SK-N-SH (cell line): Measurements from ENCODE around the gene BID. TPM values are rescaled to one million over a fixed set of nuclear protein-coding genes. Genes with fewer than 3 reads are reported as not detected.
A peak's percentile ranks its signal among the peaks of the same experiment; 100 is the strongest.

Experiments used
- CTCF ChIA-PET: fragments of 300-600, 350-600 bp; formaldehyde crosslinking; extraction: SDS; loops from one replicate; lab custom pipeline; 2021; lab: Yijun Ruan, JAX
- POLR2A ChIA-PET: fragments of 350-600 bp; sonication (Branson Sonifier 250); formaldehyde crosslinking; extraction: SDS; loops from one replicate; lab custom pipeline; 2020; ENCODE audit warnings: antibody characterized with exemption, inconsistent platforms; lab: Yijun Ruan, JAX
- DNase-seq: peaks from one replicate; pipeline ENCODE4 v3.0.0; 2012
- H2AFZ ChIP-seq: fragments of 200-600 bp; sonication (generic); 2 replicates; pipeline ENCODE4 v1.8.1; 2016; ENCODE audit warnings: antibody characterized with exemption, mild to moderate bottlenecking, low read depth
- H3F3A ChIP-seq: fragments of 200-600 bp; sonication (generic); replicated peaks from 2 replicates; pipeline ENCODE3; 2016; ENCODE audit warnings: antibody characterized with exemption, mild to moderate bottlenecking; ENCODE audit not compliant: insufficient read depth
- H3K27ac ChIP-seq, 2 experiments: fragments of 200-500 bp in 1 of 2; fragments of 200-600 bp in 1 of 2; sonication (Bioruptor generic) in 1 of 2; sonication (generic), shearing (Covaris generic) in 1 of 2; 2 replicates each; pipeline versions ENCODE4 v1.5.1 to v1.6.1; 2014 to 2016; ENCODE audit warnings: low read depth in 2 of 2, inconsistent platforms in 1 of 2, low read length in 1 of 2, mild to moderate bottlenecking in 1 of 2, mixed read lengths in 1 of 2
- H3K27me3 ChIP-seq: fragments of 200-600 bp; sonication (generic), shearing (Covaris generic); 2 replicates; pipeline ENCODE4 v1.6.1; 2016; ENCODE audit warnings: mixed run types; ENCODE audit not compliant: insufficient read depth
- H3K36me3 ChIP-seq, 2 experiments: fragments of 200-500 bp in 1 of 2; fragments of 200-600 bp in 1 of 2; sonication (Bioruptor generic) in 1 of 2; sonication (generic) in 1 of 2; replicated peaks in 1 of 2; 2 replicates each; pipeline versions ENCODE3 to v1.5.1; 2014 to 2016; ENCODE audit warnings: low read length in 1 of 2, mild to moderate bottlenecking in 1 of 2; ENCODE audit not compliant: insufficient read depth in 2 of 2, control insufficient read depth in 1 of 2
- H3K4me1 ChIP-seq, 2 experiments: fragments of 200-500 bp in 1 of 2; fragments of 200-600 bp in 1 of 2; sonication (Bioruptor generic) in 1 of 2; sonication (generic), shearing (Covaris generic) in 1 of 2; 2 replicates each; pipeline versions ENCODE4 v1.5.1 to v1.6.1; 2014 to 2016; ENCODE audit warnings: low read depth in 1 of 2, low read length in 1 of 2, mixed run types in 1 of 2; ENCODE audit not compliant: insufficient read depth in 2 of 2, control insufficient read depth in 1 of 2
- H3K4me2 ChIP-seq: fragments of 200-600 bp; sonication (generic), shearing (Covaris generic); 2 replicates; pipeline ENCODE4 v1.6.1; 2017; ENCODE audit warnings: mixed run types
- H3K4me3 ChIP-seq, 2 experiments: fragments of 200-500 bp in 1 of 2; fragments of 200-600 bp in 1 of 2; sonication (Bioruptor generic) in 1 of 2; sonication (generic), shearing (Covaris generic) in 1 of 2; 2 replicates each; pipeline versions ENCODE4 v1.5.1 to v1.8.1; 2014 to 2016; ENCODE audit warnings: low read depth in 2 of 2, inconsistent platforms in 1 of 2, low read length in 1 of 2, mild to moderate bottlenecking in 1 of 2, mixed read lengths in 1 of 2, moderate library complexity in 1 of 2
- H3K79me2 ChIP-seq: fragments of 200-600 bp; sonication (generic); 2 replicates; pipeline ENCODE4 v1.8.1; 2017; ENCODE audit warnings: mild to moderate bottlenecking; ENCODE audit not compliant: insufficient read depth
- H3K9ac ChIP-seq: fragments of 200-600 bp; sonication (generic); 2 replicates; pipeline ENCODE4 v1.6.1; 2017; ENCODE audit warnings: mixed run types
- H3K9me2 ChIP-seq: fragments of 200-600 bp; sonication (generic); 2 replicates; pipeline ENCODE4 v1.6.1; 2017; ENCODE audit warnings: mixed run types
- H3K9me3 ChIP-seq: fragments of 200-600 bp; sonication (generic); 2 replicates; pipeline ENCODE4 v1.6.1; 2017; ENCODE audit warnings: mixed run types, mild to moderate bottlenecking, moderate library complexity
- H4K20me1 ChIP-seq: fragments of 200-600 bp; sonication (generic); 2 replicates; pipeline ENCODE4 v1.6.1; 2017; ENCODE audit warnings: mild to moderate bottlenecking, mixed run types; ENCODE audit not compliant: insufficient read depth
- CHD2 ChIP-seq: fragments of 150-350 bp; IDR thresholded peaks from 2 replicates; pipeline ENCODE4 v1.6.1; 2018; ENCODE audit warnings: low read length; ENCODE audit not compliant: partially characterized antibody
- CTCF ChIP-seq: fragments of 200-600 bp; sonication (generic); IDR thresholded peaks from 2 replicates; pipeline ENCODE4 v1.6.1; 2017; ENCODE audit warnings: antibody characterized with exemption, mild to moderate bottlenecking, moderate library complexity
- FOSL2 ChIP-seq: IDR thresholded peaks from 2 replicates; pipeline ENCODE4 v1.4.0; 2012; ENCODE audit warnings: low read depth, mild to moderate bottlenecking, moderate library complexity, borderline replicate concordance
- FOXJ3 ChIP-seq: sonication (generic); formaldehyde crosslinking; IDR thresholded peaks from 2 replicates; pipeline ENCODE4 v1.5.1; 2020; ENCODE audit warnings: mild to moderate bottlenecking, missing genetic modification reagents
- GATA2 ChIP-seq: sonication (generic); formaldehyde crosslinking; IDR thresholded peaks from 2 replicates; pipeline ENCODE4 v1.5.0; 2020; ENCODE audit warnings: mild to moderate bottlenecking, missing genetic modification reagents
- IRF3 ChIP-seq: fragments of 150-350 bp; IDR thresholded peaks from 2 replicates; pipeline ENCODE4 v1.6.1; 2016; ENCODE audit warnings: mild to moderate bottlenecking, low read depth, low read length
- JUND ChIP-seq: IDR thresholded peaks from 2 replicates; pipeline ENCODE4 v1.4.0; 2012
- NFIC ChIP-seq: IDR thresholded peaks from 2 replicates; pipeline ENCODE4 v1.4.0; 2012; ENCODE audit warnings: borderline replicate concordance
- POLR2AphosphoS5 ChIP-seq: IDR thresholded peaks from 2 replicates; pipeline ENCODE4 v1.6.1; 2012; ENCODE audit warnings: low read depth, low read length
- RAD21 ChIP-seq: IDR thresholded peaks from 2 replicates; pipeline ENCODE4 v1.6.1; 2012; ENCODE audit warnings: mild to moderate bottlenecking, low read length
- RCOR1 ChIP-seq: fragments of 150-350 bp; IDR thresholded peaks from 2 replicates; pipeline ENCODE4 v1.6.1; 2017; ENCODE audit warnings: antibody characterized with exemption, low read length
- REST ChIP-seq: IDR thresholded peaks from 2 replicates; pipeline ENCODE4 v1.6.1; 2012; ENCODE audit warnings: mild to moderate bottlenecking, low read depth, low read length, moderate library complexity
- SMC3 ChIP-seq: IDR thresholded peaks from 2 replicates; pipeline ENCODE4 v1.6.1; 2012; ENCODE audit warnings: low read depth, low read length, improper control_type of control experiment
- TAF1 ChIP-seq: IDR thresholded peaks from 2 replicates; pipeline ENCODE4 v1.6.1; 2012; ENCODE audit warnings: low read depth, mild to moderate bottlenecking, low read length, moderate library complexity, borderline replicate concordance
- YY1 ChIP-seq: IDR thresholded peaks from 2 replicates; pipeline ENCODE4 v1.4.0; 2012; ENCODE audit warnings: low read depth, mild to moderate bottlenecking
- WGBS: methylation state at CpG from one replicate; pipeline ENCODE4 v1.1.6; 2017; ENCODE audit warnings: low lambda C conversion rate; 5-methylcytosine and 5-hydroxymethylcytosine counted together
- polyA plus RNA-seq, 3 experiments: library from polyadenylated mRNA; depleted of rRNA; stranded (reverse); fragments of >200 nt; gene quantifications; 2 replicates each; pipeline ENCODE4 v1.2.3, GENCODE V29; 2012
- TF ChIP-seq, protein P1 (sequence below): IDR thresholded peaks from 2 replicates; pipeline ENCODE4 v1.4.0; 2012; ENCODE audit warnings: low read depth

BID gene
- polyA plus RNA-seq, 1 of the 3 experiments (the other 2 are of a cell fraction), result 139 TPM

DNA sequence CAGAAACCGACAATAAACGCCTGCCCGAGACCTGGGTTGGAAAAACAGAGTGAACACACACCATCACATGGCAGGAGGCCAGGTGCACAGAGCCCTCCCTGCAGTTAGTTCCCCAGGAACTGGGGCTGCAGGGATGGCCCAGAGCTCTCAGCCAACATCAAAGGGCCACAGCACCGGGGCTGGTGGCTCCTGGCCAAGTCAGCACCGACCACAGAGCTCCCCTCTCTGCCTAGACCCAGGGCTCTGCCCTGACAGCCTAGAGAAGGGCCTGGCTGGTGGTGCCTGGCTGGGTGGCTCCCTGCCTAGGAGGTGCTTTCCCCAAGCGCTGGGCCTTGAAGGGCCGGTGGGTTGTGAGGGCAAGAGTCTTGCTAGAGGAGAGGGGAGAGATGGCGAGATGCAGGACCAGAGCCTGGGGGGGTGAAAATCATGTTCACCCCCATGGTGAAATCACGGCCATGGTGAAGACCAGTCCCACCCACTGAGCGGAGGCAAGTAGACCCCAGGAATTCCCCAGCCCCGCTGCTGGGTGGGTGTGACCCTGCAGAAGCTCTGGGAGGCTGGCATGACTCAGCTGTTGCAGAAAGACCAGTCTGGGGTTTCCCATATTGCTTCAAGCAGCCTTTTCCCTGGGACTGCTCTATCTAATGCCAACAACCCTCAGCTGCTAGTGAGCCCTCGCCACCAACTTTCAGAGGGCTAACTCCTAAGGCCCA is 7.2 kb upstream of the BID start:
- 59% methylated on average over 8 of the region's 12 CpGs for WGBS
- Histone ChIP-seq H3K9ac (no peak overlapping the region), H3K27me3 (no peaks in the 10 kb centered on the region), H3K9me3 (no peaks in the 10 kb centered on the region), H3K36me3 (no peaks in the 10 kb centered on the region), H3K79me2 (no peaks in the 10 kb centered on the region), H3F3A (no peaks in the 10 kb centered on the region), H3K4me1 (peaks cover 12 to 34% of the 10 kb centered on the region in 2 experiments; a peak in 3 of 4 replicates), H3K4me2 (peak overlapping the region; percentile 44; the same call in 1 of the 2 replicates), H4K20me1 (no peaks in the 10 kb centered on the region), H2AFZ (peak overlapping the region; percentile 35; the same call in 1 of the 2 replicates), H3K27ac (peak overlapping the region; percentile 17 to 51; a peak in 3 of 4 replicates), H3K4me3 (no peak overlapping the region), H3K9me2 (no peaks in the 10 kb centered on the region)
- CTCF ChIA-PET, result interaction anchor here (0.8 to 1.4 kb wide), 6 partner anchors 27 to 295 kb away, joined by 3 read pairs; no protein-coding TSS in a partner anchor
- POLR2A ChIA-PET, result no interaction called here
- peak; percentile 22; the same call in 1 of the 2 replicates for TF ChIP-seq JUND
- TF ChIP-seq POLR2AphosphoS5, result no peak
- TF ChIP-seq NFIC, result peak; percentile 36
- peak; percentile 34; the same call in 1 of the 2 replicates for TF ChIP-seq FOSL2
- DNase-seq, result peak; percentile 57

GRCh38 chr22:17780741-17781318 is 6.6 kb upstream of the BID start:
- CTCF ChIA-PET, result interaction anchor here (0.8 to 1.4 kb wide), 7 partner anchors 29 to 296 kb away, joined by 3 to 7 read pairs (median 3); no protein-coding TSS in a partner anchor
- no peak overlapping the region for H2AFZ ChIP-seq

More at GRCh38 chr22:17780741-17781318, 6.6 kb upstream of the BID start:
- no peaks in the 10 kb centered on the region for H3K36me3 ChIP-seq
- TF ChIP-seq CTCF (no peak), RCOR1 (no peak), YY1 (no peak), IRF3 (no peak), RAD21 (no peak), FOXJ3 (CRISPR knock-in tag) (no peak), GATA2 (CRISPR knock-in tag) (no peak), CHD2 (no peak), POLR2AphosphoS5 (no peak), TAF1 (no peak), SMC3 (no peak), REST (no peak)
- TF ChIP-seq, protein P1, sequence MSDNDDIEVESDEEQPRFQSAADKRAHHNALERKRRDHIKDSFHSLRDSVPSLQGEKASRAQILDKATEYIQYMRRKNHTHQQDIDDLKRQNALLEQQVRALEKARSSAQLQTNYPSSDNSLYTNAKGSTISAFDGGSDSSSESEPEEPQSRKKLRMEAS, result no peak
- no peaks in the 10 kb centered on the region for H3K9me2 ChIP-seq
- peak overlapping the region in 1 of 2 experiments; percentile 17; a peak in 1 of 4 replicates for H3K27ac ChIP-seq
- no peaks in the 10 kb centered on the region for H3K27me3 ChIP-seq
- H3K4me3 ChIP-seq, result no peak overlapping the region
- POLR2A ChIA-PET, result interaction anchor here (1.2 kb wide), 1 partner anchor 11 kb away, joined by 3 read pairs; no protein-coding TSS in a partner anchor
- peaks cover 12 to 34% of the 10 kb centered on the region in 2 experiments; a peak in 3 of 4 replicates for H3K4me1 ChIP-seq
- no peak overlapping the region for H3K4me2 ChIP-seq
- H3K9ac ChIP-seq, result no peak overlapping the region
- H3K9me3 ChIP-seq, result no peaks in the 10 kb centered on the region
- H4K20me1 ChIP-seq, result no peaks in the 10 kb centered on the region
- DNase-seq, result no peak
- H3F3A ChIP-seq, result no peaks in the 10 kb centered on the region
- no peaks in the 10 kb centered on the region for H3K79me2 ChIP-seq
- 95% methylated on average over 7 of the region's 10 CpGs for WGBS
